HG03066 (cell line): ENCODE measurements around the gene C2CD4B.

ENCODE experiments used
- ATAC-seq: cut with Tn5 transposase; IDR thresholded peaks from one replicate; pipeline ENCODE4 v1.9.1; 2021; ENCODE audit warnings: low read depth; ENCODE audit not compliant: unreplicated experiment

Gene C2CD4B

DNA sequence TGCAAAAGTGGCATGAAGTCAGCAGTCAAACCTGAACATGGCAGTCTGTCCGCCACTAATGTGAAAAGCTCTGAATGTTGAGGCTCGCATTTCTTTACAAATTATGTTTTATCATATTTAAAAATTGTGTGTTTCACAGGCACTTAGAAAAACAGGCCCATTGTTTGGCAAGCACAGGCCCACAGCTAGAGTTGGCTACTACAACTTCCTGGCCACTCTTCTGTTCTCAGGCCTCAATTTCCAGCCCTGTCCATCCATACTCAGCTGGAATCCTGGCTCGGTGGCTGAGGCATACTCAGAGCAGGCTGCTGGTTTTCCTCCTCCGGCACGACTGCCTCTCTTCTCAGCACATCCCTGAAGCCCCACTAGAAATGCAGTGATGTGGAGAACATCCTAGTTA lies 44.3 kb downstream of the C2CD4B start:
- ATAC-seq: no peak

DNA sequence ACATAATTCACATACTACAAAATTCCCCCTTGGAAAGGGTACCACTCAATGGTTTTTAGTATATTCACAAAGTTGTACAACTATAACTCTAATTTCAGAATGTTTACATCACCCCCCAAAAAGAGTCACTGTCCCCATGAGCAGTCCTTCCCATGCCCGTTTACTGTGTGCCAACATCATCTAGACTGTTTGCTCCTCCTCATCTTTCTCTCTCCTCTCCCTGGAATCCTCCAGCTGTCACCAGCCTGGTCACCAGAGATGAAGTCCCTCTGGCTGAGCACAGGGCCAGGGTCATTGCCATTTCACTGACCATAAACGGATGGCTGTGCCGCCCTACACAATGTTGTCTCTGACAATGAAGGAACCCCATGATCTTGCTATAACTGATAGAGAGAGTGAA lies 45.2 kb downstream of the C2CD4B start:
- ATAC-seq: no peak

DNA sequence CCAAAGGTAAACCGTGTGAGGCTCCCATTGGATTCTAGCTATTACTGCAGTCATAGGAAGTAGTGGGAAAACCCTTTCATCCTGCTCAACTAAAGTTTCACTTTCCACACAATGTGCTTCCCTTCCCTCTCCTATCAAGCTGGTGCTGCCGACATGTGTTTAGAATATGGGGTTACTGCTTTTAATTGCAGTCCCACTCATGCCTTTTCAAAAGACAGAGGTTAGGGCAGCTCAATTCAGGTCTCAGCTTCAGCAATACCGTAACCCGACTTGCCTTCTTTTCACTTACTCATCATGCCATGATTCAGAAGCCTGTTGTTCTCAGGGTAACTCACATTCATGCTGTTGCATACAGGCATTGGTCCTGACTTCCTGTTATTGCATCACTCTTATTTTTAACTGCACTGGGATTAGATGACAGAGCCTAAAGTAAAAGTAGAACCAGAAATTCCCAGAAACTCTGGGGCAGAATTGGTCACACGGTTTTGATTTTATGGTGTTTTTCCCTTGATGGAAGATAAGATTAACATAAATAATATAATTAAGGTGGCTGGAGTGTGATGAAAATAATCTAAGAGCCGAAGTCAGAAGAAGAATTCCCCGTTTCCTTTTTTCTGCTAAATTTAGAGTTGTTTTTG lies 45.7 kb downstream of the C2CD4B start:
- no peak for ATAC-seq

- no peak for ATAC-seq
Measured at GRCh38 chr15:62118520-62119226, 46.4 kb downstream of the C2CD4B start.

- ATAC-seq: no peak
Measured at GRCh38 chr15:62115847-62116246, 49.2 kb downstream of the C2CD4B start.
